Aorta (tissue), 5 donors: ENCODE results near the gene BCAS1. TPM values are rescaled to one million over a fixed set of nuclear protein-coding genes. Genes with fewer than 3 reads are reported as not detected.

Experiments used
- ATAC-seq: fragments of 200-7000 bp; cut with Tn5 transposase; one replicate; pipeline ENCODE4 v1.9.1; 2022; ENCODE audit warnings: moderate library complexity; ENCODE audit not compliant: low FRiP score
- DNase-seq, 2 donors: peaks; one replicate each; pipeline ENCODE4 v3.0.0-alpha.2; 2020
- H3K27ac ChIP-seq, 2 donors: one replicate each; pipeline ENCODE4 v1.5.1; 2013; ENCODE audit warnings: low read length in 2 of 2, mild to moderate bottlenecking in 2 of 2, moderate library complexity in 2 of 2, control low read depth in 1 of 2, inconsistent platforms in 1 of 2, low read depth in 1 of 2
- H3K27me3 ChIP-seq, 2 donors: one replicate each; pipeline ENCODE4 v1.6.1; 2013; ENCODE audit warnings: control low read depth in 1 of 2, low read length in 1 of 2, mild to moderate bottlenecking in 1 of 2, moderate library complexity in 1 of 2; ENCODE audit not compliant: insufficient read depth in 2 of 2, control insufficient read depth in 1 of 2
- H3K36me3 ChIP-seq, 2 donors: one replicate each; pipeline ENCODE4 v1.6.1; 2013; ENCODE audit warnings: control low read depth in 1 of 2, low read length in 1 of 2, mild to moderate bottlenecking in 1 of 2; ENCODE audit not compliant: insufficient read depth in 2 of 2, control insufficient read depth in 1 of 2
- H3K4me1 ChIP-seq, 2 donors: one replicate each; pipeline ENCODE4 v1.6.1; 2013; ENCODE audit warnings: low read length in 2 of 2, control low read depth in 1 of 2, mild to moderate bottlenecking in 1 of 2, moderate library complexity in 1 of 2; ENCODE audit not compliant: insufficient read depth in 2 of 2, control insufficient read depth in 1 of 2
- H3K4me3 ChIP-seq, 2 donors: one replicate each; pipeline ENCODE4 v1.5.1; 2013; ENCODE audit warnings: low read length in 2 of 2, control low read depth in 1 of 2, mild to moderate bottlenecking in 1 of 2
- H3K9me3 ChIP-seq: one replicate; pipeline ENCODE4 v1.6.1; 2013; ENCODE audit warnings: mild to moderate bottlenecking, low read length; ENCODE audit not compliant: control insufficient read depth
- WGBS, 2 donors: extraction: QIAGEN DNeasy Blood & Tissue Kit; methylation state at CpG; one replicate each; pipeline ENCODE4 v1.1.7; 2013; 5-methylcytosine and 5-hydroxymethylcytosine counted together
- intact Hi-C, 2 donors: fragments of 100-400 bp; cut with DNase I; formaldehyde crosslinking; loops; one replicate each; pipeline versions ENCODE4 v1.14.2 to v1.15.0; 2022
- polyA plus RNA-seq, 2 donors: library from polyadenylated mRNA; stranded (reverse); fragments of 200-250 nt; gene quantifications; one replicate each; pipeline ENCODE4 v1.2.3, GENCODE V29; 2013
- total RNA-seq, 2 donors: library from RNA; stranded (reverse); fragmentation: NEBNext Ultra II Directional; extraction: Animal tissue kit (Norgen Biotek cat#: 25700); gene quantifications; one replicate each; pipeline ENCODE4 v1.2.1, GENCODE V29; 2021
- donor health status: healthy with polysubstance abuse.
- donor health status: Bipolar disorder and iron deficiency.
- donor health status: DM: no; HTN: no; CAD: no.
- donor health status: DM: no; HTN: no; CAD: no.
- donor health status: DM: yes; HTN: yes; CAD: no.

Gene BCAS1
- total and polyA plus RNA-seq, 4 donors: 0.51 to 8.9 (median 1.8) TPM

GRCh38 chr20:54056762-54057639 is 13.4 kb downstream of the BCAS1 start:
- intact Hi-C loops: no loop called here
- 91 to 93% methylated on average over 3 of the region's 3 CpGs for WGBS, 2 donors
- no peak overlapping the region for H3K27ac ChIP-seq

GRCh38 chr20:54054516-54054915 is 15.9 kb downstream of the BCAS1 start:
- no peaks in the 10 kb centered on the region for H3K36me3 ChIP-seq
- H3K4me1 ChIP-seq: no peaks in the 10 kb centered on the region
- intact Hi-C loops: no loop called here
- 85 to 87% methylated on average over 5 of the region's 5 CpGs for WGBS, 2 donors
- no peak overlapping the region for H3K4me3 ChIP-seq
- DNase-seq (no peak), ATAC-seq (no peak)
- no peaks in the 10 kb centered on the region for H3K9me3 ChIP-seq
- H3K27me3 ChIP-seq: no peaks in the 10 kb centered on the region
- H3K27ac ChIP-seq: no peak overlapping the region

More at GRCh38 chr20:54056762-54057639, 13.4 kb downstream of the BCAS1 start:
- Histone ChIP-seq H3K4me1 (no peaks in the 10 kb centered on the region), H3K4me3 (no peak overlapping the region), H3K9me3 (no peaks in the 10 kb centered on the region), H3K36me3 (no peaks in the 10 kb centered on the region), H3K27me3 (no peaks in the 10 kb centered on the region)
- no peak for DNase-seq
- ATAC-seq: no peak

GRCh38 chr20:54051068-54051467 is 19.3 kb downstream of the BCAS1 start:
- Histone ChIP-seq H3K4me3 (no peak overlapping the region), H3K36me3 (no peaks in the 10 kb centered on the region), H3K27ac (no peak overlapping the region), H3K27me3 (no peaks in the 10 kb centered on the region), H3K4me1 (no peaks in the 10 kb centered on the region), H3K9me3 (no peaks in the 10 kb centered on the region)
- DNase-seq (no peak), ATAC-seq (no peak)
- 69 to 76% methylated on average over 2 of the region's 2 CpGs for WGBS, 2 donors
- intact Hi-C loops: no loop called here

- ATAC-seq: no peak
- intact Hi-C loops: no loop called here
- Histone ChIP-seq H3K27ac (peak overlapping the region; percentile 87 to 90), H3K4me1 (no peaks in the 10 kb centered on the region), H3K27me3 (no peaks in the 10 kb centered on the region), H3K36me3 (no peaks in the 10 kb centered on the region), H3K4me3 (no peak overlapping the region), H3K9me3 (no peaks in the 10 kb centered on the region)
- 31 to 32% methylated on average over 3 of the region's 3 CpGs for WGBS, 2 donors
- no peak for DNase-seq
Observed at GRCh38 chr20:54048891-54049545, 21.4 kb downstream of the BCAS1 start.

- 11 to 33% methylated on average over 2 of the region's 2 CpGs for WGBS, 2 donors
- no peaks in the 10 kb centered on the region for H3K27me3 ChIP-seq
- intact Hi-C loops: no loop called here
- no peak overlapping the region for H3K4me3 ChIP-seq
- H3K9me3 ChIP-seq: no peaks in the 10 kb centered on the region
- ATAC-seq: peak; percentile 55
- H3K27ac ChIP-seq: peak overlapping the region; percentile 61 to 90
- no peaks in the 10 kb centered on the region for H3K4me1 ChIP-seq
- no peaks in the 10 kb centered on the region for H3K36me3 ChIP-seq
- DNase-seq: no peak
Observed at GRCh38 chr20:54048481-54048880, 21.9 kb downstream of the BCAS1 start.

- Histone ChIP-seq H3K27ac (peak overlapping the region in 1 of 2 donors; percentile 90), H3K36me3 (no peaks in the 10 kb centered on the region), H3K27me3 (no peaks in the 10 kb centered on the region), H3K9me3 (no peaks in the 10 kb centered on the region), H3K4me1 (no peaks in the 10 kb centered on the region), H3K4me3 (no peak overlapping the region)
- ATAC-seq (no peak), DNase-seq (no peak)
- WGBS, 2 donors: 92 to 96% methylated on average over 1 of the region's 1 CpG
- intact Hi-C loops: no loop called here
Observed at GRCh38 chr20:54047720-54048119, 22.7 kb downstream of the BCAS1 start.

- no peak overlapping the region for H3K27ac ChIP-seq
- DNase-seq (no peak), ATAC-seq (no peak)
- no peaks in the 10 kb centered on the region for H3K4me1 ChIP-seq
- H3K4me3 ChIP-seq: no peak overlapping the region
- intact Hi-C loops: no loop called here
- WGBS, 2 donors: 90 to 92% methylated on average over 2 of the region's 2 CpGs
- no peaks in the 10 kb centered on the region for H3K9me3 ChIP-seq
- H3K36me3 ChIP-seq: no peaks in the 10 kb centered on the region
- no peaks in the 10 kb centered on the region for H3K27me3 ChIP-seq
Observed at GRCh38 chr20:54047048-54047447, 23.3 kb downstream of the BCAS1 start.

GRCh38 chr20:54044156-54044555 is 26.2 kb downstream of the BCAS1 start:
- Histone ChIP-seq H3K27me3 (no peaks in the 10 kb centered on the region), H3K4me1 (no peaks in the 10 kb centered on the region), H3K9me3 (no peaks in the 10 kb centered on the region), H3K36me3 (no peaks in the 10 kb centered on the region), H3K4me3 (no peak overlapping the region), H3K27ac (no peak overlapping the region)
- DNase-seq: no peak
- intact Hi-C loops: no loop called here
- ATAC-seq: peak; percentile 81
